ENCODE results near the gene COL4A2.

Gene COL4A2

GRCh38 chr13:110272651-110273050 lies 34.4 kb upstream of the COL4A2 start:
- Histone ChIP-seq H3K36me3 (replicated peaks) (peaks cover 71% of the 10 kb centered on the region), H3K27me3 (replicated peaks) (no peaks in the 10 kb centered on the region), H3K27ac (no peak overlapping the region), H3K4me3 (ENCODE audit: low read depth, low read length) (no peak overlapping the region)
- in situ Hi-C loops (cut with HindIII; ENCODE audit: low pct_ligation_motif_present, low sequenced_read_pairs) = no loop called here
- TF ChIP-seq, protein P1, sequence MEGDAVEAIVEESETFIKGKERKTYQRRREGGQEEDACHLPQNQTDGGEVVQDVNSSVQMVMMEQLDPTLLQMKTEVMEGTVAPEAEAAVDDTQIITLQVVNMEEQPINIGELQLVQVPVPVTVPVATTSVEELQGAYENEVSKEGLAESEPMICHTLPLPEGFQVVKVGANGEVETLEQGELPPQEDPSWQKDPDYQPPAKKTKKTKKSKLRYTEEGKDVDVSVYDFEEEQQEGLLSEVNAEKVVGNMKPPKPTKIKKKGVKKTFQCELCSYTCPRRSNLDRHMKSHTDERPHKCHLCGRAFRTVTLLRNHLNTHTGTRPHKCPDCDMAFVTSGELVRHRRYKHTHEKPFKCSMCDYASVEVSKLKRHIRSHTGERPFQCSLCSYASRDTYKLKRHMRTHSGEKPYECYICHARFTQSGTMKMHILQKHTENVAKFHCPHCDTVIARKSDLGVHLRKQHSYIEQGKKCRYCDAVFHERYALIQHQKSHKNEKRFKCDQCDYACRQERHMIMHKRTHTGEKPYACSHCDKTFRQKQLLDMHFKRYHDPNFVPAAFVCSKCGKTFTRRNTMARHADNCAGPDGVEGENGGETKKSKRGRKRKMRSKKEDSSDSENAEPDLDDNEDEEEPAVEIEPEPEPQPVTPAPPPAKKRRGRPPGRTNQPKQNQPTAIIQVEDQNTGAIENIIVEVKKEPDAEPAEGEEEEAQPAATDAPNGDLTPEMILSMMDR (IDR thresholded peaks at IDR 0.05; ENCODE audit: low read depth, low read length, missing control alignments) = no peak
- no peak for DNase-seq

DNA sequence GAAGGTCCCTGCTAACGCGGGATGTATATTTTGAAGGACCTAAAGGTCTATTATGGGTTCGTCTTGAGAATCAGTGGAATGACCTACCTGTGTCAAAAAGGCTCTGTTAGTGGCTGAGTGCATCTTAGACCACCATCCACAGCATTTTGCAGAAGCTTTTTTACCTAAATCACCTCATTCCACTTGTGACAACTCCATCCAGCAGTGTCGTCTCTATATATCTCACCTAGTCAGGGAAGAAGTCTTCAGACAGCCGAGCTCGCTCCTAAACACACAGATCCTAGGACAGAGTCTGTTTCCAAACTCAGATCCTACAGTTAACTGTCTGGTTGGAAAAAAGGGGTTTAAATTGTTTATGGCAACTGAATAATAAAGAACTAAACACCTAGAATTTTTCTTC lies 33.8 kb upstream of the COL4A2 start:
- TF ChIP-seq, protein P1 (IDR thresholded peaks at IDR 0.05; ENCODE audit: low read depth, low read length, missing control alignments) = no peak
- in situ Hi-C loops (cut with HindIII; ENCODE audit: low pct_ligation_motif_present, low sequenced_read_pairs) = no loop called here
- no peak for DNase-seq
- Histone ChIP-seq H3K27ac (no peak overlapping the region), H3K4me3 (ENCODE audit: low read depth, low read length) (no peak overlapping the region), H3K36me3 (replicated peaks) (peaks cover 71% of the 10 kb centered on the region), H3K27me3 (replicated peaks) (no peaks in the 10 kb centered on the region)

GRCh38 chr13:110274687-110275086 lies 32.4 kb upstream of the COL4A2 start:
- peaks cover 68% of the 10 kb centered on the region for H3K36me3 ChIP-seq (replicated peaks)
- in situ Hi-C loops (cut with HindIII; ENCODE audit: low pct_ligation_motif_present, low sequenced_read_pairs) = no loop called here
- TF ChIP-seq, protein P1 (IDR thresholded peaks at IDR 0.05; ENCODE audit: low read depth, low read length, missing control alignments) = peak; percentile 56
- H3K27ac ChIP-seq = no peak overlapping the region
- no peak for DNase-seq
- no peak overlapping the region for H3K4me3 ChIP-seq (ENCODE audit: low read depth, low read length)
- H3K27me3 ChIP-seq (replicated peaks) = no peaks in the 10 kb centered on the region

DNA sequence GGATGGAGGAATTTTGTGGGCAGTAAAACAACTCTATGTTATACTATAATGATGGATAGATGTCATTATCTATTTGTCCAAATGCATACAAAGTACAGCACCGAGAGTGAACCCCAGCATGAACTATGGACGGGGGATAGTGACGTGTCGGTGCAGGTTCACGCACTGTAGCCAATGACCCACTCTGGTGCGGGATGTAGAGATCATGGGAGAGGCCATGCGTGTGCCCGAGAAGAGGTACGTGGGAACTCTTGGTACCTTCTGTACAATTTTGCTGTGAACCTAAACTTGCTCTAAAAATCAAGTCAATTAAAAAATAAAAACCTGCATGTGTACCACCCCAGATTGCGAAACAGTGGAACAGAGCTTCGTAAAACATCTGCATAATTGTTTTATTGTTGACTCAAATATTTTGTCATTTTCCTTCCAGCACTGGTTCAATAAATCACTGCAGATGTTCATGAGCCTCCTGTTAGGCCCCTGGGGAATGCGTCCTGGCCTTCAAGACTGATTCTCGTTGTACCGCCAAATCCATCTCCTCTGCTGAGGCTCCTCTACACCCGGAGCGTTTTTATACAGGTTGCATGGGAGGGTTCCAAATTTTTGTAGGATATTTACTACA lies 31.0 kb upstream of the COL4A2 start:
- DNase-seq = no peak

DNA sequence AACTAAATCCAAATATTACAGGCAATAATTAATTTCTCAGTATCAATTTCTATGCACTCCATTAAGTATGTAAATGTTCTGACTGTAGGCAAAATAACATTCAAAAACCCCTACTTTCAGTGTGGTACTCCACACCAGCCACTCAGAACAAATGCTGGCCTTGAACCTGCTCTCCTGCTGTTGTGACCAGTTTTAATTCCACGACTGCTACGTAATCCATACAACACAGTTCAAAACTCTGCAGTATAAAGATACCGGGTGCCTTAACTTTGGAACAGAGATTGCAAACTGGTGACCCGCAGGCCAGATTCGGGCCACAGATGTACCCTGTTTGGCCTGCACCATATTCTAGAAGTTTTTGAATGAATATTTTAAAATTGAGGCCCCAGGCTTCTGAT lies 30.5 kb upstream of the COL4A2 start:
- H3K27ac ChIP-seq = no peak overlapping the region
- peaks cover 61% of the 10 kb centered on the region for H3K36me3 ChIP-seq (replicated peaks)
- no peak overlapping the region for H3K4me3 ChIP-seq (ENCODE audit: low read depth, low read length)
- H3K27me3 ChIP-seq (replicated peaks) = no peaks in the 10 kb centered on the region
- TF ChIP-seq, protein P1 (IDR thresholded peaks at IDR 0.05; ENCODE audit: low read depth, low read length, missing control alignments) = no peak
- in situ Hi-C loops (cut with HindIII; ENCODE audit: low pct_ligation_motif_present, low sequenced_read_pairs) = no loop called here
- DNase-seq = no peak

More for the DNA sequence above, 31.0 kb upstream of the COL4A2 start:
- H3K36me3 ChIP-seq (replicated peaks) = peaks cover 63% of the 10 kb centered on the region
- TF ChIP-seq, protein P1 (IDR thresholded peaks at IDR 0.05; ENCODE audit: low read depth, low read length, missing control alignments) = no peak
- no peak overlapping the region for H3K4me3 ChIP-seq (ENCODE audit: low read depth, low read length)
- H3K27ac ChIP-seq = no peak overlapping the region
- in situ Hi-C loops (cut with HindIII; ENCODE audit: low pct_ligation_motif_present, low sequenced_read_pairs) = no loop called here
- no peaks in the 10 kb centered on the region for H3K27me3 ChIP-seq (replicated peaks)
